OCI-LY7 (cell line): ENCODE measurements around the gene RAB10.

ENCODE experiments used
- EZH2phosphoT487 ChIP-seq: fragments of 200-600 bp; sonication (generic); IDR thresholded peaks from 2 replicates; pipeline ENCODE4 v1.6.1; 2018; ENCODE audit warnings: low read depth, borderline replicate concordance, mild to moderate bottlenecking, mixed run types, antibody characterized with exemption, low read length, moderate library complexity, mixed read lengths
- TF ChIP-seq, protein P1 (sequence below): fragments of 200-600 bp; sonication (generic); conservative IDR thresholded peaks from 2 replicates; pipeline ENCODE4 v1.5.1; 2014; ENCODE audit warnings: mild to moderate bottlenecking, antibody characterized with exemption, low read length, moderate library complexity, mixed read lengths

DNA sequence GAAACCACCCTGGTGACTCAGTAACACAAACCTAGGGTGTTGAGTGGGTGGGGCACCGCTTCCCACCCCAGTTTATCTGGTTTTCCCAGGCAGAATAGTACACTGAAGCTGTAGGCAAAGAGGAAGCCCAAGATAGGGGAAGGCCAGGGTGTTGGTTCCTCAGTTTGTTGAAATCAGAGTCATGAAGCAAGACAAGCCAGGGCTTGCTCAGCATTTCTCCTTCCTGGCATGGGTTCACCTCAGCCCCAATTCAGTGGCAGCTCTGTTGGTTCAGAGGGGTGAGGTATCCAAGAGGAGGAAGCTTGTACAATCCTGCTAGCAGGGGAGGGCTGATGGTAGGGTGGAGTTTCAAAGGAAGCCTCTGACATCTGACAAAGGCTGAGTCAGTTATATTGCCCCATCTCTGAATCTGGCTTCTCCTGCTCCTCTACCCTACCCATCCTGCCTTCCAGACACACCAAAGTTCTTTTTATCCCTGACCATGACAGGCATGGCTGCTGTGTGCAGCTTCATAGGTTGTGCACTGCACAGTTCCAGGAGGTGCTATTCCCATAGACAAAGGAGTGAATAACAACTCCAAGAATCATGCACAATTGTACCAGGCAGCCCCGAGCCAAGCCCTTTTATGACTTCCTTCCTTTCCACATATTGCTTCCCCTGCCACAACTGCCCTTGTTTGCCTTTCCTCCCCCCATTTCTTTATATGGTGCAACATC, 24.9 kb upstream of the RAB10 start:
- TF ChIP-seq, protein P1, sequence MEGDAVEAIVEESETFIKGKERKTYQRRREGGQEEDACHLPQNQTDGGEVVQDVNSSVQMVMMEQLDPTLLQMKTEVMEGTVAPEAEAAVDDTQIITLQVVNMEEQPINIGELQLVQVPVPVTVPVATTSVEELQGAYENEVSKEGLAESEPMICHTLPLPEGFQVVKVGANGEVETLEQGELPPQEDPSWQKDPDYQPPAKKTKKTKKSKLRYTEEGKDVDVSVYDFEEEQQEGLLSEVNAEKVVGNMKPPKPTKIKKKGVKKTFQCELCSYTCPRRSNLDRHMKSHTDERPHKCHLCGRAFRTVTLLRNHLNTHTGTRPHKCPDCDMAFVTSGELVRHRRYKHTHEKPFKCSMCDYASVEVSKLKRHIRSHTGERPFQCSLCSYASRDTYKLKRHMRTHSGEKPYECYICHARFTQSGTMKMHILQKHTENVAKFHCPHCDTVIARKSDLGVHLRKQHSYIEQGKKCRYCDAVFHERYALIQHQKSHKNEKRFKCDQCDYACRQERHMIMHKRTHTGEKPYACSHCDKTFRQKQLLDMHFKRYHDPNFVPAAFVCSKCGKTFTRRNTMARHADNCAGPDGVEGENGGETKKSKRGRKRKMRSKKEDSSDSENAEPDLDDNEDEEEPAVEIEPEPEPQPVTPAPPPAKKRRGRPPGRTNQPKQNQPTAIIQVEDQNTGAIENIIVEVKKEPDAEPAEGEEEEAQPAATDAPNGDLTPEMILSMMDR = no peak
- no peak for TF ChIP-seq EZH2phosphoT487
